Activated CD8-positive, alpha-beta T cell treated with anti-CD3 and anti-CD28 coated beads for 36 hours (primary cell): Measurements from ENCODE around the gene F11R. TPM values are rescaled to one million over a fixed set of nuclear protein-coding genes. Genes with fewer than 3 reads are reported as not detected.

Source experiments
- ATAC-seq: fragments of 200-7000 bp; cut with Tn5 transposase; one replicate; pipeline ENCODE4 v1.10.0; 2021; ENCODE audit warnings: mild to moderate bottlenecking, moderate library complexity
- CTCF ChIA-PET: fragments of 350-600 bp; sonication (Branson Sonifier 250); formaldehyde crosslinking; loops from one replicate; lab custom pipeline; 2021; ENCODE audit warnings: antibody characterized with exemption; lab: Charles Lee
- POLR2A ChIA-PET: fragments of 350-600 bp; sonication (Branson Sonifier 250); formaldehyde crosslinking; loops from one replicate; lab custom pipeline; 2021; ENCODE audit warnings: antibody characterized with exemption; lab: Charles Lee
- DNase-seq: peaks from one replicate; pipeline ENCODE4 v3.0.0-alpha.2; 2020
- H3K27ac Mint-ChIP-seq: one replicate; pipeline ENCODE4 v1.8.0; 2021; ENCODE audit warnings: mild to moderate bottlenecking, mixed read lengths
- H3K27me3 Mint-ChIP-seq: one replicate; pipeline ENCODE4 v1.8.0; 2021; ENCODE audit warnings: mixed read lengths
- H3K36me3 Mint-ChIP-seq: one replicate; pipeline ENCODE4 v1.8.0; 2021; ENCODE audit warnings: low read depth, mixed read lengths
- H3K4me1 Mint-ChIP-seq: one replicate; pipeline ENCODE4 v1.8.0; 2021; ENCODE audit warnings: low read depth, mixed read lengths
- H3K4me3 Mint-ChIP-seq: one replicate; pipeline ENCODE4 v1.8.0; 2021; ENCODE audit warnings: mild to moderate bottlenecking, moderate library complexity, mixed read lengths
- H3K9me3 Mint-ChIP-seq: one replicate; pipeline ENCODE4 v1.8.0; 2021; ENCODE audit warnings: mixed read lengths
- CTCF ChIP-seq: fragments of 200-600 bp; IDR thresholded peaks from one replicate; pipeline ENCODE4 v1.8.0; 2022; ENCODE audit warnings: antibody characterized with exemption, mild to moderate bottlenecking
- intact Hi-C: fragments of 100-400 bp; cut with micrococcal nuclease; formaldehyde crosslinking; loops from one replicate; pipeline ENCODE4 v1.10.0; 2022
- total RNA-seq, 2 experiments: library from RNA; stranded (reverse); gene quantifications; one replicate each; pipeline ENCODE4 v1.2.3, GENCODE V29; 2021

The F11R gene
- total RNA-seq, 2 experiments from 2014 or later, result 19.0 to 20.9 TPM

- CTCF ChIA-PET, result interaction anchor here (1.0 to 2.8 kb wide), 5 partner anchors 11 to 28 kb away, joined by 3 to 14 read pairs (median 8); no protein-coding TSS in a partner anchor
- intact Hi-C loops, result no loop called here
Observed at GRCh38 chr1:160979286-160979685, 41.7 kb downstream of the F11R start.

GRCh38 chr1:160978510-160978927, 42.4 kb downstream of the F11R start:
- Mint-ChIP-seq H3K4me1 (peaks cover 5% of the 10 kb centered on the region), H3K27ac (no peak overlapping the region), H3K9me3 (no peaks in the 10 kb centered on the region), H3K27me3 (peaks cover 28% of the 10 kb centered on the region), H3K36me3 (no peaks in the 10 kb centered on the region), H3K4me3 (no peak overlapping the region)
- CTCF ChIA-PET, result interaction anchor here (1.0 to 2.8 kb wide), 6 partner anchors 12 to 27 kb away, joined by 3 to 14 read pairs (median 6); no protein-coding TSS in a partner anchor
- ATAC-seq (no peak), DNase-seq (no peak)
- POLR2A ChIA-PET, result interaction anchor here (0.6 to 0.7 kb wide), 3 partner anchors 67 to 140 kb away, joined by 3 read pairs; no protein-coding TSS in a partner anchor
- no peak for TF ChIP-seq CTCF
- intact Hi-C loops, result no loop called here

More at GRCh38 chr1:160979286-160979685, 41.7 kb downstream of the F11R start:
- Mint-ChIP-seq H3K36me3 (no peaks in the 10 kb centered on the region), H3K27ac (no peak overlapping the region), H3K27me3 (peaks cover 25% of the 10 kb centered on the region), H3K9me3 (no peaks in the 10 kb centered on the region), H3K4me1 (peaks cover 5% of the 10 kb centered on the region), H3K4me3 (no peak overlapping the region)
- POLR2A ChIA-PET, result interaction anchor here (0.7 kb wide), 1 partner anchor 141 kb away, joined by 3 read pairs; no protein-coding TSS in a partner anchor
- DNase-seq, result no peak
- TF ChIP-seq CTCF, result no peak
- ATAC-seq, result no peak

- no peak overlapping the region for H3K27ac Mint-ChIP-seq
- POLR2A ChIA-PET, result no interaction called here
- no peak for TF ChIP-seq CTCF
- H3K4me3 Mint-ChIP-seq, result no peak overlapping the region
- no peak for ATAC-seq
- no peaks in the 10 kb centered on the region for H3K36me3 Mint-ChIP-seq
- peaks cover 15% of the 10 kb centered on the region for H3K27me3 Mint-ChIP-seq
- CTCF ChIA-PET, result interaction anchor here (2.3 kb wide), 1 partner anchor 122 kb away, joined by 6 read pairs; the partner anchor contains the start of gene KLHDC9
- intact Hi-C loops, result no loop called here
- no peak for DNase-seq
- H3K4me1 Mint-ChIP-seq, result peaks cover 13% of the 10 kb centered on the region
- no peaks in the 10 kb centered on the region for H3K9me3 Mint-ChIP-seq
Observed at GRCh38 chr1:160975026-160975425, 45.9 kb downstream of the F11R start.

GRCh38 chr1:160973491-160973890, 47.5 kb downstream of the F11R start:
- POLR2A ChIA-PET, result interaction anchor here (0.6 to 0.9 kb wide), 2 partner anchors 180 to 454 kb away, joined by 4 read pairs; partner anchors contain the start of gene UFC1
- intact Hi-C loops, result no loop called here
- Mint-ChIP-seq H3K36me3 (no peaks in the 10 kb centered on the region), H3K27me3 (peaks cover 11% of the 10 kb centered on the region), H3K4me1 (peaks cover 13% of the 10 kb centered on the region), H3K9me3 (no peaks in the 10 kb centered on the region), H3K4me3 (no peak overlapping the region), H3K27ac (no peak overlapping the region)
- DNase-seq (no peak), ATAC-seq (no peak)
- CTCF ChIA-PET, result interaction anchor here (0.6 to 2.5 kb wide), 9 partner anchors 14 to 408 kb away, joined by 3 to 10 read pairs (median 3); partner anchors contain the start of gene ITLN2
- TF ChIP-seq CTCF, result no peak

GRCh38 chr1:160972939-160973338, 48.0 kb downstream of the F11R start:
- H3K9me3 Mint-ChIP-seq, result no peaks in the 10 kb centered on the region
- no peak overlapping the region for H3K27ac Mint-ChIP-seq
- no peak overlapping the region for H3K4me3 Mint-ChIP-seq
- intact Hi-C loops, result no loop called here
- H3K36me3 Mint-ChIP-seq, result no peaks in the 10 kb centered on the region
- ATAC-seq (no peak), DNase-seq (no peak)
- TF ChIP-seq CTCF, result no peak
- peaks cover 13% of the 10 kb centered on the region for H3K4me1 Mint-ChIP-seq
- peaks cover 10% of the 10 kb centered on the region for H3K27me3 Mint-ChIP-seq
- POLR2A ChIA-PET, result interaction anchor here (0.6 to 0.9 kb wide), 2 partner anchors 181 to 453 kb away, joined by 4 read pairs; partner anchors contain the start of gene UFC1
- CTCF ChIA-PET, result interaction anchor here (0.6 to 2.5 kb wide), 6 partner anchors 16 to 196 kb away, joined by 3 to 10 read pairs (median 6); partner anchors contain the start of gene ITLN2
